Measurements from ENCODE around the gene PNN. TPM values are rescaled to one million over a fixed set of nuclear protein-coding genes. Genes with fewer than 3 reads are reported as not detected.

Gene PNN
- total RNA-seq = 15.5 and 30.1 TPM in 2 replicates

DNA sequence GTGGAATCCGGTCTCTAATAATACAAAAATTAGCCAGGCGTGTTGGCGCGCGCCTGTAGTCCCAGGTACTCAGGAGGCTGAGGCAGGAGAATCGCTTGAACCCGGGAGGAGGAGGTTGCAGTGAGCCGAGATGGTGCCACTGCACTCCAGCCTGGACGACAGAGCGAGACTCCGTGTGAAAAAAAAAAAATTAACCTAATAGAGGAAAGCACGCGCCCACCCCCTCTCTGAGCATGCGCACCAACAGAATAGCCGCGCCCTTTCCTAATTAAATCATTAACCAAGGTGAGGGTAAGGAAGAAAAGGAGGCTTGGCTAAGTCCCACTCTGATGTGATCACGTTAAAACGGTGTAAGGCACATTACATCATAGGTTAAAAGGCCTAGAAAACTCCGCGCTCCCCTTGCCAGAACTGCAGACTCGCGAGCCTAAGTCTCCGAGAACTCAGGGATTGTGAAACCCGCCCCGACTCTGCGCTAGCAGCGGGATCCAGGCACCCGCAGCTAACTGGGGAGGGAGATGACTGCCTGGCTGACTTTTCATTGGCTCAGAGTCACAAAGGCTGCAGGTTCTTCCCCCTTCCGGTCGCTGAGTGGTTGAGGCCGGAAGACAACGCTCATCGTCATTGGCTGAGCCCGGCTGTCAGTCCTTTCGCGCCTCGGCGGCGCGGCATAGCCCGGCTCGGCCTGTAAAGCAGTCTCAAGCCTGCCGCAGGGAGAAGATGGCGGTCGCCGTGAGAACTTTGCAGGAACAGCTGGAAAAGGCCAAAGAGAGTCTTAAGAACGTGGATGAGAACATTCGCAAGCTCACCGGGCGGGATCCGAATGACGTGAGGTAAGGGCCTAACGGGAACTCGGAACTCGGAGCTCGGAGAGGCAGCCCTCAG, at the start of gene PNN:
PNN (plus strand) TSS at position 695 of the 885 bp plus-strand sequence; CDS start at position 721, 26 bp downstream.

Other genes with a start within 250 kb of the PNN start
- 498 and 586 TPM in 2 replicates for gene SEC23A, start 72.0 kb upstream of the PNN start, total RNA-seq
- 28.8 and 34.3 TPM in 2 replicates for gene GEMIN2, start 60.9 kb upstream of the PNN start, total RNA-seq
- gene TRAPPC6B, start 4.9 kb upstream of the PNN start, total RNA-seq = 28.2 and 33.2 TPM in 2 replicates
- 15.7 and 20.0 TPM in 2 replicates for gene MIA2, start 58.7 kb downstream of the PNN start, total RNA-seq